IMR-90 (cell line): ENCODE results near the gene SENP7. TPM values are rescaled to one million over a fixed set of nuclear protein-coding genes. Genes with fewer than 3 reads are reported as not detected.
"Not testable (repeated sequence)": the region's sequence is repeated elsewhere in the genome, so short reads cannot be mapped to it uniquely, and the experiment has no call there.

Source experiments
- ATAC-seq: fragments of 200-7000 bp; cut with Tn5 transposase; 2 replicates; pipeline ENCODE4 v1.9.1; 2020; ENCODE audit warnings: low read depth, mild to moderate bottlenecking, moderate library complexity
- BruUV-seq: library from RNA; stranded (reverse); fragments of 400-500 nt; replicated peaks from 2 replicates; lab custom pipeline; 2021; lab: Mats Ljungman, UMichigan
- CTCF ChIA-PET: fragments of 300-600 bp; formaldehyde crosslinking; extraction: SDS; loops from one replicate; lab custom pipeline; 2021; ENCODE audit warnings: antibody characterized with exemption; lab: Yijun Ruan, JAX
- POLR2A ChIA-PET: fragments of 300-600 bp; sonication (Branson Sonifier 250); formaldehyde crosslinking; loops from one replicate; lab custom pipeline; 2022; ENCODE audit warnings: antibody characterized with exemption; ENCODE audit not compliant: unreplicated experiment; lab: Charles Lee
- DNase-seq: peaks from one replicate; pipeline ENCODE4 v3.0.0; 2013
- H2AFZ ChIP-seq: replicated peaks from 2 replicates; pipeline ENCODE3; 2013; ENCODE audit warnings: low read length, mild to moderate bottlenecking; ENCODE audit not compliant: poor library complexity
- H2AK5ac ChIP-seq: 2 replicates; pipeline ENCODE4 v1.6.1; 2013; ENCODE audit warnings: low read depth, low read length, inconsistent platforms
- H2AK9ac ChIP-seq: replicated peaks from 2 replicates; pipeline ENCODE3; 2013; ENCODE audit warnings: mild to moderate bottlenecking, low read depth, low read length, moderate library complexity; ENCODE audit not compliant: poor library complexity
- H2BK120ac ChIP-seq: 2 replicates; pipeline ENCODE4 v1.6.1; 2013; ENCODE audit warnings: low read depth, low read length, inconsistent platforms
- H2BK15ac ChIP-seq: 3 replicates; pipeline ENCODE4 v1.6.1; 2013; ENCODE audit warnings: low read depth, low read length, inconsistent platforms
- H2BK20ac ChIP-seq: 2 replicates; pipeline ENCODE4 v1.6.1; 2013; ENCODE audit warnings: low read depth, mild to moderate bottlenecking, inconsistent platforms, low read length, moderate library complexity
- H2BK5ac ChIP-seq: 2 replicates; pipeline ENCODE4 v1.6.1; 2013; ENCODE audit warnings: mild to moderate bottlenecking, low read depth, low read length, inconsistent platforms; ENCODE audit not compliant: poor library complexity, severe bottlenecking
- H3K14ac ChIP-seq: replicated peaks from 2 replicates; pipeline ENCODE4 v1.6.1; 2013; ENCODE audit warnings: low read depth, low read length, inconsistent platforms
- H3K18ac ChIP-seq: 2 replicates; pipeline ENCODE4 v1.6.1; 2013; ENCODE audit warnings: low read depth, low read length, control low read depth
- H3K23ac ChIP-seq: 2 replicates; pipeline ENCODE4 v1.6.1; 2013; ENCODE audit warnings: low read depth, low read length, inconsistent platforms
- H3K27ac ChIP-seq: 2 replicates; pipeline ENCODE4 v1.5.1; 2013; ENCODE audit warnings: mild to moderate bottlenecking, control low read depth, low read length; ENCODE audit not compliant: insufficient read depth
- H3K27me3 ChIP-seq: 2 replicates; pipeline ENCODE4 v1.6.1; 2013; ENCODE audit warnings: low read length; ENCODE audit not compliant: control insufficient read depth, insufficient read depth
- H3K36me3 ChIP-seq: 2 replicates; pipeline ENCODE4 v1.6.1; 2013; ENCODE audit warnings: low read length, mixed read lengths; ENCODE audit not compliant: control insufficient read depth, insufficient read depth
- H3K4ac ChIP-seq: 2 replicates; pipeline ENCODE4 v1.6.1; 2013; ENCODE audit warnings: low read depth, low read length, inconsistent platforms
- H3K4me1 ChIP-seq: 2 replicates; pipeline ENCODE4 v1.6.1; 2013; ENCODE audit warnings: low read length, mixed read lengths; ENCODE audit not compliant: control insufficient read depth, insufficient read depth
- H3K4me2 ChIP-seq: 2 replicates; pipeline ENCODE4 v1.6.1; 2013; ENCODE audit warnings: low read depth, mild to moderate bottlenecking, control low read depth, low read length, moderate library complexity
- H3K4me3 ChIP-seq: 2 replicates; pipeline ENCODE4 v1.5.1; 2013; ENCODE audit warnings: low read depth, mild to moderate bottlenecking, control low read depth, low read length, moderate library complexity; ENCODE audit not compliant: insufficient read depth
- H3K56ac ChIP-seq: 2 replicates; pipeline ENCODE4 v1.6.1; 2013; ENCODE audit warnings: low read length, inconsistent platforms; ENCODE audit not compliant: insufficient read depth; ENCODE audit errors: extremely low read depth
- H3K79me1 ChIP-seq, 2 experiments: 2 replicates each; pipeline ENCODE4 v1.6.1; 2013; ENCODE audit warnings: low read length in 2 of 2, inconsistent platforms in 1 of 2, low read depth in 1 of 2
- H3K9ac ChIP-seq: 2 replicates; pipeline ENCODE4 v1.6.1; 2013; ENCODE audit warnings: low read depth, low read length, control low read depth
- H3K9me1 ChIP-seq: 2 replicates; pipeline ENCODE4 v1.6.1; 2013; ENCODE audit warnings: low read length, inconsistent platforms; ENCODE audit not compliant: insufficient read depth
- H3K9me3 ChIP-seq: 2 replicates; pipeline ENCODE4 v1.6.1; 2013; ENCODE audit warnings: low read length; ENCODE audit not compliant: control insufficient read depth, insufficient read depth
- H4K20me1 ChIP-seq: 2 replicates; pipeline ENCODE4 v1.6.1; 2013; ENCODE audit warnings: low read length, inconsistent platforms; ENCODE audit not compliant: insufficient read depth
- H4K5ac ChIP-seq: 2 replicates; pipeline ENCODE4 v1.6.1; 2013; ENCODE audit warnings: mild to moderate bottlenecking, low read depth, low read length, control low read depth
- H4K8ac ChIP-seq, 2 experiments: 2 replicates each; pipeline ENCODE4 v1.6.1; 2013; ENCODE audit warnings: low read depth in 2 of 2, low read length in 2 of 2, control low read depth in 1 of 2, inconsistent platforms in 1 of 2
- H4K91ac ChIP-seq: 2 replicates; pipeline ENCODE4 v1.6.1; 2013; ENCODE audit warnings: low read depth, low read length, inconsistent platforms; ENCODE audit not compliant: insufficient read depth
- WGBS, 2 experiments: methylation state at CpG; one replicate each; pipeline versions ENCODE4 v1.1.5 to v1.1.7; 2013; ENCODE audit warnings: missing lambda C conversion rate in 2 of 2; ENCODE audit not compliant: insufficient read length in 1 of 2; ENCODE audit errors: extremely low coverage in 2 of 2; 5-methylcytosine and 5-hydroxymethylcytosine counted together
- dilution Hi-C: fragments of 300-500 bp; cut with HindIII; formaldehyde crosslinking; loops from one replicate; pipeline ENCODE4 v1.14.3; 2018; ENCODE audit warnings: low sequenced_read_pairs; ENCODE audit not compliant: unreplicated experiment
- in situ Hi-C: fragments of 300-500 bp; cut with MboI; formaldehyde crosslinking; loops from 3 replicates; pipeline ENCODE4 v1.14.3; 2019; ENCODE audit warnings: low sequenced_read_pairs, inconsistent platforms, mixed read lengths
- intact Hi-C: fragments of 100-400 bp; cut with micrococcal nuclease; formaldehyde crosslinking; loops from 2 replicates; pipeline ENCODE4 v1.10.0; 2022
- polyA plus RNA-seq, 3 experiments: library from polyadenylated mRNA; depleted of rRNA; stranded (reverse); fragments of >200 nt; gene quantifications; 2 replicates each; pipeline ENCODE4 v1.2.3, GENCODE V29; 2012; ENCODE audit warnings: low replicate concordance in 1 of 3
- total RNA-seq: library from RNA; depleted of rRNA; stranded (reverse); fragments of >200 nt; gene quantifications from 2 replicates; pipeline ENCODE4 v1.2.3, GENCODE V29; 2012

SENP7 gene
- total and polyA plus RNA-seq, 2 of the 4 experiments (the other 2 are of a cell fraction) = 5.5 to 8.4 TPM

GRCh38 chr3:101551359-101552081, 38.5 kb upstream of the SENP7 start:
- H3K4me3 ChIP-seq, H3K18ac ChIP-seq, H3K79me1 ChIP-seq, POLR2A ChIA-PET, H2AFZ ChIP-seq, H2BK15ac ChIP-seq, H3K14ac ChIP-seq, intact Hi-C loops, H3K4me1 ChIP-seq, H3K9me3 ChIP-seq, BruUV-seq, H4K91ac ChIP-seq, H2BK5ac ChIP-seq, CTCF ChIA-PET, H4K8ac ChIP-seq, H3K56ac ChIP-seq, DNase-seq, dilution Hi-C loops, H2BK20ac ChIP-seq, in situ Hi-C loops, H3K9me1 ChIP-seq, H4K5ac ChIP-seq, H3K4me2 ChIP-seq, H3K27me3 ChIP-seq, H2BK120ac ChIP-seq, H3K36me3 ChIP-seq, H3K27ac ChIP-seq, H4K20me1 ChIP-seq, H2AK9ac ChIP-seq, ATAC-seq, H3K9ac ChIP-seq, H3K4ac ChIP-seq, H2AK5ac ChIP-seq, H3K23ac ChIP-seq: not testable (repeated sequence)
- 98% methylated on average over 17 of the region's 50 CpGs; no CpG with 5 or more reads in 1 of the 2 experiments for WGBS, 2 experiments
